Transverse colon (tissue), 4 donors: ENCODE measurements around the gene KRT84. TPM values are rescaled to one million over a fixed set of nuclear protein-coding genes. Genes with fewer than 3 reads are reported as not detected.

Source experiments
- DNase-seq: peaks from one replicate; pipeline ENCODE4 v3.0.0-alpha.2; 2019
- H3K27ac ChIP-seq, 4 donors: fragments of 200-600 bp; sonication (generic); 2 replicates each; pipeline ENCODE4 v1.5.1; 2016 to 2018; ENCODE audit warnings: inconsistent platforms in 4 of 4
- H3K27me3 ChIP-seq: fragments of 200-600 bp; sonication (generic); 2 replicates; pipeline ENCODE4 v1.5.1; 2017; ENCODE audit warnings: inconsistent platforms
- H3K36me3 ChIP-seq, 4 donors: fragments of 200-600 bp; sonication (generic); 2 replicates each; pipeline ENCODE4 v1.5.1; 2017 to 2019; ENCODE audit warnings: inconsistent platforms in 4 of 4
- H3K4me1 ChIP-seq, 4 donors: fragments of 200-600 bp; sonication (generic); 2 replicates each; pipeline ENCODE4 v1.5.1; 2017 to 2020; ENCODE audit warnings: inconsistent platforms in 4 of 4
- H3K4me3 ChIP-seq, 4 donors: fragments of 200-600 bp; sonication (generic); 1 replicate in 1 of 4; 2 replicates in 3 of 4; pipeline versions ENCODE4 v1.5.1 to v1.6.1; 2017 to 2019; ENCODE audit warnings: inconsistent platforms in 4 of 4
- H3K9me3 ChIP-seq, 2 donors: fragments of 200-600 bp; sonication (generic); 2 replicates each; pipeline ENCODE4 v1.5.1; 2017 to 2019; ENCODE audit warnings: inconsistent platforms in 2 of 2
- EP300 ChIP-seq: sonication (generic); formaldehyde crosslinking; IDR thresholded peaks from one replicate; pipeline ENCODE4 v1.6.1; 2017; ENCODE audit warnings: antibody characterized with exemption, low read depth
- POLR2A ChIP-seq: fragments of 450-650 bp; IDR thresholded peaks from one replicate; pipeline ENCODE4 v1.6.1; 2016; ENCODE audit warnings: antibody characterized with exemption, mild to moderate bottlenecking, moderate library complexity
- POLR2AphosphoS5 ChIP-seq, 3 donors: sonication (generic); formaldehyde crosslinking; IDR thresholded peaks; one replicate each; pipeline ENCODE4 v1.6.1; 2016; ENCODE audit warnings: antibody characterized with exemption in 3 of 3
- WGBS, 2 donors: methylation state at CpG; one replicate each; pipeline ENCODE4 v1.1.5; 2018; ENCODE audit warnings: low coverage in 1 of 2; 5-methylcytosine and 5-hydroxymethylcytosine counted together
- in situ Hi-C, 4 donors: fragments of 200-750 bp; cut with MboI; loops; one replicate each; pipeline versions ENCODE4 v1.15.0 to v1.15.1; 2017; ENCODE audit warnings: low sequenced_read_pairs in 3 of 4, low pct_ligation_motif_present in 1 of 4, low pct_unique_long_range_greater_than_20kb in 1 of 4
- intact Hi-C: fragments of 100-400 bp; cut with DNase I; formaldehyde crosslinking; loops from one replicate; pipeline ENCODE4 v1.15.1; 2023; ENCODE audit warnings: low total_unique reads
- total RNA-seq, 4 donors: library from RNA; depleted of rRNA; stranded (reverse); fragments of >200 nt; gene quantifications; one replicate each; pipeline ENCODE4 v1.1.0, GENCODE V29; 2016
- TF ChIP-seq, protein P1 (sequence below), 5 experiments: fragments of 200-600 bp in 3 of 5; fragments of 450-650 bp in 2 of 5; sonication (generic) in 3 of 5; IDR thresholded peaks; 1 replicate in 2 of 5; 2 replicates in 3 of 5; pipeline ENCODE4 v1.5.1; 2016 to 2017; ENCODE audit warnings: antibody characterized with exemption in 5 of 5, inconsistent platforms in 3 of 5, mild to moderate bottlenecking in 2 of 5, moderate library complexity in 1 of 5

Gene KRT84
- total RNA-seq, 4 donors from 2014 or later: not detected

DNA sequence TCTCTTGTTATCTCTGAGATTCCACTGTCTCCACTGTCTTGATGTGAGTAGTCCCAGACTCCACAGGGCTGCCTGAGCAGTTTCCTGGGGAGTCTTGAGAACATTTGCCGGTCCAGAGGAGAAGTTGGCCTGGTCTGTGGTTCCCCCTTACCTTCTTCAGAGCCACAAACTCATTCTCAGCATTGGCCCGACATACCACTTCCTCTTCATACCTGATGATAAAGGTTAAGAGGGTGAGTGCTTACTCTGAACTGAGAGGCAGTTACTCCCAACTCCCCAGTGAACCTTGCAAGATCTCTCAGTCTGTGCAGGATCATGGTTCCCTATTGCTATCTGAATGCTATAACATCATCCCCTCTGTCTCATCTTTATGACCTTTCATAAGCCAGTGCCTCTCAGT lies 2.6 kb downstream of the KRT84 start:
- H3K4me1 ChIP-seq: no peaks in the 10 kb centered on the region
- in situ Hi-C loops: loop anchor here (5.0 to 25.0 kb wide), 6 partner anchors 112 to 604 kb away; partner anchors contain the start of gene KRT6A (in 1 of the 4)
- WGBS, 2 donors: 64% methylated on average over 2 of the region's 2 CpGs; no CpG with 5 or more reads in 1 of the 2 donors
- TF ChIP-seq EP300: no peak
- no peak for TF ChIP-seq POLR2A
- no peak for TF ChIP-seq POLR2AphosphoS5 (IDR thresholded peaks at IDR 0.05)
- TF ChIP-seq, protein P1, sequence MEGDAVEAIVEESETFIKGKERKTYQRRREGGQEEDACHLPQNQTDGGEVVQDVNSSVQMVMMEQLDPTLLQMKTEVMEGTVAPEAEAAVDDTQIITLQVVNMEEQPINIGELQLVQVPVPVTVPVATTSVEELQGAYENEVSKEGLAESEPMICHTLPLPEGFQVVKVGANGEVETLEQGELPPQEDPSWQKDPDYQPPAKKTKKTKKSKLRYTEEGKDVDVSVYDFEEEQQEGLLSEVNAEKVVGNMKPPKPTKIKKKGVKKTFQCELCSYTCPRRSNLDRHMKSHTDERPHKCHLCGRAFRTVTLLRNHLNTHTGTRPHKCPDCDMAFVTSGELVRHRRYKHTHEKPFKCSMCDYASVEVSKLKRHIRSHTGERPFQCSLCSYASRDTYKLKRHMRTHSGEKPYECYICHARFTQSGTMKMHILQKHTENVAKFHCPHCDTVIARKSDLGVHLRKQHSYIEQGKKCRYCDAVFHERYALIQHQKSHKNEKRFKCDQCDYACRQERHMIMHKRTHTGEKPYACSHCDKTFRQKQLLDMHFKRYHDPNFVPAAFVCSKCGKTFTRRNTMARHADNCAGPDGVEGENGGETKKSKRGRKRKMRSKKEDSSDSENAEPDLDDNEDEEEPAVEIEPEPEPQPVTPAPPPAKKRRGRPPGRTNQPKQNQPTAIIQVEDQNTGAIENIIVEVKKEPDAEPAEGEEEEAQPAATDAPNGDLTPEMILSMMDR (IDR thresholded peaks at IDR 0.05): no peak
- no peak overlapping the region for H3K27ac ChIP-seq
- no peaks in the 10 kb centered on the region for H3K9me3 ChIP-seq
- H3K36me3 ChIP-seq: no peaks in the 10 kb centered on the region
- intact Hi-C loops: no loop called here
- no peaks in the 10 kb centered on the region for H3K27me3 ChIP-seq
- no peak for DNase-seq
- no peak overlapping the region for H3K4me3 ChIP-seq

DNA sequence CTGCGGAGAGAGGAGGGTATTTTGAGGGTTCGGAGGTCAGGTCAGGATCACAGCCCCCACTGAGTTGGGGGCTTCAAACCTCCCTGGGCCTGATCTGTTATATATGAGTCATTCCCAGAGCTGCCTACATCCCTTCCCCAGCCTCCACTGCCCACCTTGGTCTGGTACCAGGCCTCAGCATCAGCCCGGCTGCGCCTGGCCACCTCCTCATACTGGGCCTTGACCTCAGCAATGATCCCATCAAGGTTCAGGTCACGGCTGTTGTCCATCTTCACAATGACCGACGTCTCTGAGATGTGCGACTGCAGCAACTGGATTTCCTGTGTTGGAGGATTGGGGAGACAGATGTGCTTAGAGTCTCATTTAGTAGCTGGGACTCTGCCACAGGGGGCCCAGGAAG lies 4.2 kb downstream of the KRT84 start:
- 91% methylated on average over 8 of the region's 8 CpGs; no CpG with 5 or more reads in 1 of the 2 donors for WGBS, 2 donors
- intact Hi-C loops (no loop called here), in situ Hi-C loops (loop anchor here (5.0 to 25.0 kb wide), 6 partner anchors 114 to 606 kb away; partner anchors contain the start of gene KRT6A (in 1 of the 4))
- no peak for DNase-seq
- H3K4me3 ChIP-seq: no peak overlapping the region
- H3K9me3 ChIP-seq: no peaks in the 10 kb centered on the region
- H3K27ac ChIP-seq: no peak overlapping the region
- no peaks in the 10 kb centered on the region for H3K27me3 ChIP-seq
- TF ChIP-seq EP300 (no peak), POLR2AphosphoS5 (IDR thresholded peaks at IDR 0.05) (no peak), POLR2A (no peak)
- TF ChIP-seq, protein P1 (IDR thresholded peaks at IDR 0.05): no peak
- no peaks in the 10 kb centered on the region for H3K4me1 ChIP-seq
- H3K36me3 ChIP-seq: no peaks in the 10 kb centered on the region

DNA sequence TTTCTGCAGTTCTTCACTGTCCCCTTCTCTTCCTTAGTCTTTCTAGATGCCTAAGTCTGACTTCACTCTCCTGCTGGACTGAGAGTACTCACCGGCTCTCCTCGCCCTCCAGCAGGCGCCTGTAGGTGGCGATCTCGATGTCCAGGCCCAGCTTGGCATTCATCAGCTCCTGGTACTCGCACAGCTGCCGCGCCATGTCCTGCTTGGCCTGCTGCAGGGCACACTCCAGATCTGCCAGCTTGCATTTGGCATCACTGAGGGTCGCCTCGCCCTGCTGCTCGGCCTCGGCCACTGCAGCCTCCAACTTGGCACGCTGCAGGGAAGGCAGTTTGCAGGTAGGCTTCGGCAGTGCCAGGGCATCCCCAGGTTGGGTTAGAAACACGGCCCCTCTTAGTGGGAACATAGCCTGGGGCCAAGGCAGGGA lies 5.2 kb downstream of the KRT84 start:
- WGBS, 2 donors: 36% methylated on average over 8 of the region's 15 CpGs; no CpG with 5 or more reads in 1 of the 2 donors
- H3K9me3 ChIP-seq: no peaks in the 10 kb centered on the region
- no peaks in the 10 kb centered on the region for H3K27me3 ChIP-seq
- no peak overlapping the region for H3K27ac ChIP-seq
- no peaks in the 10 kb centered on the region for H3K36me3 ChIP-seq
- no peak overlapping the region for H3K4me3 ChIP-seq
- intact Hi-C loops (no loop called here), in situ Hi-C loops (loop anchor here (5.0 to 25.0 kb wide), 6 partner anchors 115 to 607 kb away; partner anchors contain the start of gene KRT6A (in 1 of the 4))
- H3K4me1 ChIP-seq: no peaks in the 10 kb centered on the region
- TF ChIP-seq POLR2A (no peak), EP300 (no peak)
- TF ChIP-seq, protein P1 (IDR thresholded peaks at IDR 0.05): peak in 4 of 5 experiments; percentile 28 to 53 (median 47)
- peak; percentile 44 for DNase-seq

DNA sequence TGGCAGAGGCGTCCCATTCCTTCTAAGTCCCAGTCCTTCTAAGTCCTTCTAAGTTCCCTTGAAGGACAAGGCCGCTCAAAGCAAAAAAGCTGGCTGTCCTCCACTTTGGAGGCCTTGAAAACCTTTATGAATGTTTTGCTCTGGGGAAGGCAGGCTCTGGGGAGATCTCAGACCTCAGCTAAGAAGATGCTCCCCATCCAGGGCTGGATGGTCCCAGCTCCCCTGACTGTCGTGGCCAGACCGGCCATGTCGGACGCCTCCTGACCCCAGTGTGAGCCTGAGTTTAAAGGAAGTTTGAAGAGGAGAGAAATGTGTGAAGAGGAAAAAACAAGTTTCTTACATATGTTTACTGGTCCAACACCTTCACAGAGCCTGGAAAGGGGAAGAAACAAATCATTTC lies 5.9 kb downstream of the KRT84 start:
- no peaks in the 10 kb centered on the region for H3K4me1 ChIP-seq
- no peak overlapping the region for H3K27ac ChIP-seq
- TF ChIP-seq POLR2AphosphoS5 (IDR thresholded peaks at IDR 0.05) (no peak), EP300 (no peak), POLR2A (no peak)
- TF ChIP-seq, protein P1 (IDR thresholded peaks at IDR 0.05): no peak
- no peaks in the 10 kb centered on the region for H3K36me3 ChIP-seq
- in situ Hi-C loops (loop anchor here (10.0 to 25.0 kb wide), 3 partner anchors 483 to 608 kb away; no protein-coding TSS in a partner anchor), intact Hi-C loops (loop anchor here (10.0 kb wide), 2 partner anchors 135 to 495 kb away; no protein-coding TSS in a partner anchor)
- WGBS, 2 donors: 88 to 89% methylated on average over 6 of the region's 6 CpGs
- H3K9me3 ChIP-seq: no peaks in the 10 kb centered on the region
- no peaks in the 10 kb centered on the region for H3K27me3 ChIP-seq
- no peak overlapping the region for H3K4me3 ChIP-seq
- DNase-seq: no peak
